WTC11 (cell line): ENCODE data around the gene MDK.

Experiments used
- ATF2 ChIP-seq: sonication (generic); formaldehyde crosslinking; IDR thresholded peaks from 2 replicates; pipeline ENCODE4 v1.8.1; 2022; ENCODE audit warnings: low read depth, missing genetic modification reagents, borderline replicate concordance
- ATF3 ChIP-seq: sonication (generic); formaldehyde crosslinking; conservative IDR thresholded peaks from 2 replicates; pipeline ENCODE4 v1.8.1; 2022; ENCODE audit warnings: mild to moderate bottlenecking, missing genetic modification reagents
- CBFB ChIP-seq: sonication (generic); formaldehyde crosslinking; IDR thresholded peaks from 2 replicates; pipeline ENCODE4 v1.8.1; 2022; ENCODE audit warnings: mild to moderate bottlenecking, low read depth, missing genetic modification reagents
- CREB1 ChIP-seq: sonication (generic); formaldehyde crosslinking; IDR thresholded peaks from 2 replicates; pipeline ENCODE4 v1.8.0; 2023; ENCODE audit warnings: mild to moderate bottlenecking, missing genetic modification reagents
- CTCF ChIP-seq: fragments of 200-600 bp; IDR thresholded peaks from 2 replicates; pipeline ENCODE4 v1.8.0; 2022; ENCODE audit warnings: antibody characterized with exemption
- E2F4 ChIP-seq: sonication (generic); formaldehyde crosslinking; IDR thresholded peaks from 2 replicates; pipeline ENCODE4 v1.8.1; 2022; ENCODE audit warnings: low read depth, mild to moderate bottlenecking, moderate library complexity, missing genetic modification reagents, borderline replicate concordance
- ELF4 ChIP-seq: sonication (generic); formaldehyde crosslinking; IDR thresholded peaks from 2 replicates; pipeline ENCODE4 v1.8.1; 2022; ENCODE audit warnings: low read depth, mild to moderate bottlenecking, moderate library complexity, missing genetic modification reagents
- FOXJ3 ChIP-seq: sonication (generic); formaldehyde crosslinking; IDR thresholded peaks from 2 replicates; pipeline ENCODE4 v1.9.0; 2021; ENCODE audit warnings: missing genetic modification reagents, mild to moderate bottlenecking, borderline replicate concordance
- PRDM15 ChIP-seq: sonication (generic); formaldehyde crosslinking; IDR thresholded peaks from 2 replicates; pipeline ENCODE4 v1.8.0; 2022; ENCODE audit warnings: missing genetic modification reagents
- SMAD3 ChIP-seq: sonication (generic); formaldehyde crosslinking; IDR thresholded peaks from 2 replicates; pipeline ENCODE4 v1.8.0; 2022; ENCODE audit warnings: missing genetic modification reagents, mild to moderate bottlenecking, borderline replicate concordance
- ZBTB43 ChIP-seq: sonication (generic); formaldehyde crosslinking; IDR thresholded peaks from 2 replicates; pipeline ENCODE4 v1.8.1; 2023; ENCODE audit warnings: mild to moderate bottlenecking, missing genetic modification reagents
- ZNF423 ChIP-seq: fragments of 250-450 bp; sonication (Bioruptor Pico); IDR thresholded peaks from 2 replicates; pipeline ENCODE4 v2.1.2; 2022; ENCODE audit warnings: mild to moderate bottlenecking, moderate library complexity

GRCh38 chr11:46366260-46366659 lies 15.2 kb upstream of the MDK start:
- TF ChIP-seq CTCF (no peak), ATF3 (CRISPR knock-in tag) (no peak), CREB1 (no peak), ATF2 (no peak), E2F4 (CRISPR knock-in tag) (no peak), ZNF423 (CRISPR knock-in tag) (no peak), FOXJ3 (CRISPR knock-in tag) (no peak), ZBTB43 (no peak), ELF4 (CRISPR knock-in tag) (no peak), SMAD3 (CRISPR knock-in tag) (no peak), PRDM15 (CRISPR knock-in tag) (no peak), CBFB (CRISPR knock-in tag) (no peak)
